BE2C (cell line): ENCODE measurements around the gene MRGPRE.

Experiments used
- DNase-seq: peaks from one replicate; pipeline ENCODE4 v3.0.0-alpha.2; 2020
- H3K27me3 ChIP-seq: fragments of 250-450 bp; sonication (Bioruptor Pico); 2 replicates; pipeline ENCODE4 v1.5.1; 2020; ENCODE audit warnings: mild to moderate bottlenecking
- H3K36me3 ChIP-seq: fragments of 250-450 bp; sonication (Bioruptor Pico); 2 replicates; pipeline ENCODE4 v1.5.1; 2020; ENCODE audit warnings: mild to moderate bottlenecking
- H3K4me1 ChIP-seq: fragments of 250-450 bp; sonication (Bioruptor Pico); 2 replicates; pipeline ENCODE4 v1.5.1; 2020
- H3K4me3 ChIP-seq: 2 replicates; pipeline ENCODE4 v1.5.1; 2011; ENCODE audit warnings: low read depth, low read length
- H3K9me3 ChIP-seq: fragments of 250-450 bp; sonication (Bioruptor Pico); 2 replicates; pipeline ENCODE4 v1.5.1; 2020
- CTCF ChIP-seq: IDR thresholded peaks from 2 replicates; pipeline ENCODE4 v1.5.1; 2012; ENCODE audit warnings: mild to moderate bottlenecking, low read depth, low read length

Gene MRGPRE

GRCh38 chr11:3221408-3222002 is 10.7 kb downstream of the MRGPRE start:
- H3K9me3 ChIP-seq, result no peaks in the 10 kb centered on the region
- no peak overlapping the region for H3K4me3 ChIP-seq
- no peaks in the 10 kb centered on the region for H3K27me3 ChIP-seq
- no peaks in the 10 kb centered on the region for H3K36me3 ChIP-seq
- no peaks in the 10 kb centered on the region for H3K4me1 ChIP-seq
- DNase-seq, result no peak
- no peak for TF ChIP-seq CTCF

GRCh38 chr11:3220521-3221407 is 11.5 kb downstream of the MRGPRE start:
- no peaks in the 10 kb centered on the region for H3K36me3 ChIP-seq
- H3K4me3 ChIP-seq, result no peak overlapping the region
- no peak for TF ChIP-seq CTCF
- no peak for DNase-seq
- H3K27me3 ChIP-seq, result no peaks in the 10 kb centered on the region
- H3K9me3 ChIP-seq, result no peaks in the 10 kb centered on the region
- H3K4me1 ChIP-seq, result no peaks in the 10 kb centered on the region

- Histone ChIP-seq H3K27me3 (no peaks in the 10 kb centered on the region), H3K4me3 (no peak overlapping the region), H3K36me3 (no peaks in the 10 kb centered on the region), H3K4me1 (no peaks in the 10 kb centered on the region), H3K9me3 (no peaks in the 10 kb centered on the region)
- no peak for DNase-seq
- TF ChIP-seq CTCF, result no peak
Measured at GRCh38 chr11:3220101-3220500, 12.1 kb downstream of the MRGPRE start.

GRCh38 chr11:3219281-3219892 is 12.8 kb downstream of the MRGPRE start:
- no peak for DNase-seq
- Histone ChIP-seq H3K9me3 (no peaks in the 10 kb centered on the region), H3K27me3 (no peaks in the 10 kb centered on the region), H3K4me1 (no peaks in the 10 kb centered on the region), H3K36me3 (no peaks in the 10 kb centered on the region), H3K4me3 (no peak overlapping the region)
- no peak for TF ChIP-seq CTCF

GRCh38 chr11:3218483-3219280 is 13.5 kb downstream of the MRGPRE start, which contains the start of gene MRGPRG:
Gene MRGPRG, minus strand, starts transcription at chr11:3218813. Its CDS starts 0 bp downstream, at chr11:3218813.
- TF ChIP-seq CTCF, result no peak
- Histone ChIP-seq H3K9me3 (no peaks in the 10 kb centered on the region), H3K4me1 (no peaks in the 10 kb centered on the region), H3K4me3 (no peak within 1 kb of the TSS), H3K36me3 (no peaks in the 10 kb centered on the region), H3K27me3 (no peaks in the 10 kb centered on the region)
- no peak for DNase-seq
